ENCODE data around the gene ATP1A1. TPM values are rescaled to one million over a fixed set of nuclear protein-coding genes. Genes with fewer than 3 reads are reported as not detected.

Gene ATP1A1
- total RNA-seq, 4 donors from 2014 or later, result 770 to 1,450 (median 1,316) TPM

DNA sequence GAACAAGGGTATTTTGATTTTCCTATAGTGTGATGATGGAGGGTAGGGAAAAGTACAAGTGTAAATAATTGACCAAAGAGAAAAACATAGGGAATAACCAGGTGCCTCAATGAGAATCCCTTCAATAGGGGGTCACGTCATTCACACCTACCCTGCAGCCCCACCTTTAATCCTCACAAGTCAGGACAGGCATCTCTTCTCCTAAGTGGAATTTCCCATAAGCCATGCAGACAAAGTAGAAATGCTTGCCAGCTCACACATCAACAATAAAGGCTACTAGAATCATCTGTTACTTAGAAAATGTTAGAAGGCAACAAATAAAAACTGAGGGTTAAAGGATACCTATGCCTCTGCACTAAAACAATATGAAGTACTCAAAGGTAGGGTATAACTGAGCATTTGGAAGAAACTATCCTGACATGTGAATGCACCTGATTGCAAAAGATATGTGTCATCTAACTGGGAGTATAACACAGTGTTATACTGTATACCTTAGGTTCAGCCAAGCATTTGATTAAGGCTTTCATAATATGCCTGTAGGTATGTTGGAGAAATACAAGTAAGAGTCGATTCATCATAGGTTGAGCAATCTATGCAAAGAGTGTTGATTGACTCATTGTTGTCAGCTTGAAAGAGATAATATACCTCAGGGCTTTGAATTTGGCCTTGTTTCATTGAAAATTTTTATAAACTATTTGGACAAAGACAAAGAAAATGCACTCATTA lies 32.4 kb upstream of the ATP1A1 start:
- Histone ChIP-seq H3K4me1 (peaks cover 15% of the 10 kb centered on the region in 2 donors), H3K36me3 (no peaks in the 10 kb centered on the region), H3K9me3 (no peaks in the 10 kb centered on the region), H3K4me3 (replicated peaks in 1 of 3) (no peak overlapping the region), H3K27me3 (no peaks in the 10 kb centered on the region), H3K27ac (no peak overlapping the region)
- 94 to 95% methylated on average over 2 of the region's 2 CpGs for WGBS, 2 donors
- DNase-seq, result no peak
- TF ChIP-seq, protein P1, sequence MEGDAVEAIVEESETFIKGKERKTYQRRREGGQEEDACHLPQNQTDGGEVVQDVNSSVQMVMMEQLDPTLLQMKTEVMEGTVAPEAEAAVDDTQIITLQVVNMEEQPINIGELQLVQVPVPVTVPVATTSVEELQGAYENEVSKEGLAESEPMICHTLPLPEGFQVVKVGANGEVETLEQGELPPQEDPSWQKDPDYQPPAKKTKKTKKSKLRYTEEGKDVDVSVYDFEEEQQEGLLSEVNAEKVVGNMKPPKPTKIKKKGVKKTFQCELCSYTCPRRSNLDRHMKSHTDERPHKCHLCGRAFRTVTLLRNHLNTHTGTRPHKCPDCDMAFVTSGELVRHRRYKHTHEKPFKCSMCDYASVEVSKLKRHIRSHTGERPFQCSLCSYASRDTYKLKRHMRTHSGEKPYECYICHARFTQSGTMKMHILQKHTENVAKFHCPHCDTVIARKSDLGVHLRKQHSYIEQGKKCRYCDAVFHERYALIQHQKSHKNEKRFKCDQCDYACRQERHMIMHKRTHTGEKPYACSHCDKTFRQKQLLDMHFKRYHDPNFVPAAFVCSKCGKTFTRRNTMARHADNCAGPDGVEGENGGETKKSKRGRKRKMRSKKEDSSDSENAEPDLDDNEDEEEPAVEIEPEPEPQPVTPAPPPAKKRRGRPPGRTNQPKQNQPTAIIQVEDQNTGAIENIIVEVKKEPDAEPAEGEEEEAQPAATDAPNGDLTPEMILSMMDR (IDR thresholded peaks at IDR 0.05), result no peak
- no peak for TF ChIP-seq POLR2A (IDR thresholded peaks at IDR 0.05)
- intact Hi-C loops (cut with DNase I), result no loop called here

DNA sequence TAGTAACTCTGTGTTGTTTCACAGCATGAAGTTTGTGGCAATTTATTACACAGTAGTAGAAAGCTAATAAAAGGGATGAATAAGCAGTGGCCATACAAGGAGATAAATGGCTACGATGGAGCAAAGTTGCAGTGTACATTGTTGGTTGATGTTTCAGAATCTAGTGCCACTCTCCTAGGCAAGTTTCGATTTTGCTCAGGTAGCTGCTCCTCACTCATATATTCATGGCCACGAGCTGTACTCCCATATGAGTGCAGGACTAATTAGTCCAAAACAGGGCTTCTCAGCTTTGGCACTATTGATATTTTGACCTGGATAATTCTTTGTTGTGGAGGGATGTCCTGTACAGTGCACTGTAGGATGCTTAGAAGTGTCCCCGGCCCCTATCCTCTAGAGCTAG lies 30.0 kb upstream of the ATP1A1 start:
- H3K4me1 ChIP-seq, result peaks cover 35 to 36% of the 10 kb centered on the region in 2 donors
- H3K27ac ChIP-seq, result no peak overlapping the region
- WGBS, 2 donors, result 88 to 94% methylated on average over 4 of the region's 4 CpGs
- DNase-seq, result no peak
- intact Hi-C loops (cut with DNase I), result no loop called here
- H3K4me3 ChIP-seq (replicated peaks in 1 of 3), result no peak overlapping the region
- no peaks in the 10 kb centered on the region for H3K9me3 ChIP-seq
- H3K36me3 ChIP-seq, result no peaks in the 10 kb centered on the region
- no peaks in the 10 kb centered on the region for H3K27me3 ChIP-seq
- TF ChIP-seq, protein P1 (IDR thresholded peaks at IDR 0.05), result no peak
- no peak for TF ChIP-seq POLR2A (IDR thresholded peaks at IDR 0.05)

DNA sequence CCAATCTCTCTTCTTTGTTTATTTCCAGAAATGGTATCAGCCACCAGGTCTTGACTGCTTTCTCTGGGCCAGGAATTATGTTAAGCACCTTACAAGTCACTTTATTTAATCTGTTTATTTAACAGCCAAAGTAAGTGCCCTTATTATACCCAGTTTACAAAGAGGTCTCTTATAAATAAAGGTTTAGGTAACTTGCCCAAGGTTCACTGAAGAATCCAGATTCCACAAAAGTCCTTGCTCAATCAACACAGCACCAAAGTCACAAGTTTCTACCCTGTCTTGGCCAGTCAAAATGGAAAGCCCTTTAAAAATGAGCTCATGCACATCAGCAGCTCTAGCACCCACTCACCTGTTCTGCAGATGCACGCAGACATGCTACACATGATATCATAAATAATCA lies 28.0 kb upstream of the ATP1A1 start:
- peak overlapping the region; percentile 75 to 93 (median 81) for H3K27ac ChIP-seq
- no peak overlapping the region for H3K4me3 ChIP-seq (replicated peaks in 1 of 3)
- 29 to 42% methylated on average over 1 of the region's 1 CpG for WGBS, 2 donors
- DNase-seq, result no peak
- H3K36me3 ChIP-seq, result no peaks in the 10 kb centered on the region
- no peaks in the 10 kb centered on the region for H3K27me3 ChIP-seq
- TF ChIP-seq, protein P1 (IDR thresholded peaks at IDR 0.05), result no peak
- peak in 1 of 2 donors; percentile 20 for TF ChIP-seq POLR2A (IDR thresholded peaks at IDR 0.05)
- intact Hi-C loops (cut with DNase I), result no loop called here
- no peaks in the 10 kb centered on the region for H3K9me3 ChIP-seq
- peaks cover 35 to 36% of the 10 kb centered on the region in 2 donors for H3K4me1 ChIP-seq

DNA sequence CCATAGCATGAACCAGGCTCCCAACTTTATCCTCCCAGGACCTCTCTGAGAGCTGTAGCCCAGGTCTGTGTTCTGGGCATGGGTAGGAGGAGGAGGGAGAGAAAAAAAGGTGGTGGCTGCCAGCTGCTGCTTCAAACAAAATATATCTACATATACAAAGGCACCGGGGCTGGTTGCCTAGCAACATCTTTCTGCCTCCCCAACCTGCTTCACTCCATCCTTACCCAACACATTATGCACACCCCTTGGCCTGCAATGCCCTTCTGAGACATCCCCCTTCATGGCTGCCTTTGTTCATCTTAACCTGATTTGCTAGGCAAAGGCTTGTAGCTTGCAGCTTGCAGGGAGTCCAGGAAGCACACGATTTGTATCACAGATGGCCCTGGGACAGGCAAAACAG lies 27.2 kb upstream of the ATP1A1 start:
- peaks cover 35 to 36% of the 10 kb centered on the region in 2 donors for H3K4me1 ChIP-seq
- peak overlapping the region; percentile 75 to 82 (median 81) for H3K27ac ChIP-seq
- WGBS, 2 donors, result 15 to 30% methylated on average over 2 of the region's 2 CpGs
- H3K27me3 ChIP-seq, result no peaks in the 10 kb centered on the region
- peak in 1 of 2 donors; percentile 31 for DNase-seq
- H3K36me3 ChIP-seq, result no peaks in the 10 kb centered on the region
- no peak overlapping the region for H3K4me3 ChIP-seq (replicated peaks in 1 of 3)
- no peak for TF ChIP-seq POLR2A (IDR thresholded peaks at IDR 0.05)
- TF ChIP-seq, protein P1 (IDR thresholded peaks at IDR 0.05), result no peak
- intact Hi-C loops (cut with DNase I), result no loop called here
- no peaks in the 10 kb centered on the region for H3K9me3 ChIP-seq

DNA sequence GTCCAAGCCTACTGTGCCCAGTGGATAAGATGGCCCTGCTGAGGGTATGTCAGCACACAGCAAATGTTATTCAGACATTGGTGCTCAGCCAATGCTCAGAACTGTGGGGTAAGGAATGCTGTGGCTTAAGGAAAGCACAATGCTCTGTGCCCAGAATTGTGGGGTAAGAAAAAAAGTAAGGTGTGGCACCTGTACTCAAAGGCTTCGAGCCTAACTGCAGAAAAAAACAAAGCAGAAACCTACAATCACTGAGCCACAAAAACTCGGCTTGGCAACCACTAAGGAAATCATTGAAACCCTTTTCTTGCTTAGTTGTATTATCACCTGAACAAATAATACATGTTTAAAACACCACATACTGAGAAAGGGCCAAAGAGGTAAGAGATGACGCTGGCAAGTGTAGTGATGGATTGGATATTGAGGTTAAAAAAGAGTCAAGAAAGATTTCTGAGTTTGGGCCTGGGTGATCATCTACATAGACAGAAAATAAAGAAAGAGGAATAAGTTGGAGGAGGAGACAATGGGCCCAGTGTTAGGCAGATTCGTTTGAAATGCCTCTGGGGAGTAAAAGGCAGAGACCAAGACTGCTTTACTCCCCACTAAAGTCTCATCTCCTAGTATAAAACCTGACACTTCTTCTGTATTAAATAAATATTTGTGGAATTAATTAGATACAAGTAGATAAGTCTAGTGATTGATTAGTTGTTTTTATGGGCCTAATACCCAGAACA lies 25.9 kb upstream of the ATP1A1 start:
- peaks cover 35 to 36% of the 10 kb centered on the region in 2 donors for H3K4me1 ChIP-seq
- 31 to 34% methylated on average over 4 of the region's 4 CpGs for WGBS, 2 donors
- intact Hi-C loops (cut with DNase I), result no loop called here
- no peak overlapping the region for H3K4me3 ChIP-seq (replicated peaks in 1 of 3)
- no peaks in the 10 kb centered on the region for H3K36me3 ChIP-seq
- TF ChIP-seq, protein P1 (IDR thresholded peaks at IDR 0.05), result no peak
- TF ChIP-seq POLR2A (IDR thresholded peaks at IDR 0.05), result no peak
- H3K27me3 ChIP-seq, result no peaks in the 10 kb centered on the region
- peak overlapping the region; percentile 75 to 82 (median 81) for H3K27ac ChIP-seq
- H3K9me3 ChIP-seq, result no peaks in the 10 kb centered on the region
- DNase-seq, result no peak
